Keratinocyte (primary cell): ENCODE measurements around the gene MLPH. TPM values are rescaled to one million over a fixed set of nuclear protein-coding genes. Genes with fewer than 3 reads are reported as not detected.

Source experiments
- DNase-seq: peaks from one replicate; pipeline ENCODE4 v3.0.0-alpha.2; 2011; ENCODE audit warnings: low read depth, missing footprints, low spot score
- FAIRE-seq: peaks from 2 replicates; lab custom pipeline; 2011; peaks lifted over from hg19 to GRCh38; lab: Jason Lieb, UNC
- H2AFZ ChIP-seq: 2 replicates; pipeline ENCODE4 v1.6.0; 2012; ENCODE audit warnings: low read length, control low read depth, inconsistent platforms; ENCODE audit not compliant: control insufficient read depth
- H3K27ac ChIP-seq: 2 replicates; pipeline ENCODE4 v1.5.1; 2011; ENCODE audit warnings: low read length; ENCODE audit not compliant: control insufficient read depth, insufficient read depth
- H3K27me3 ChIP-seq: 3 replicates; pipeline ENCODE4 v1.6.0; 2011; ENCODE audit warnings: low read length; ENCODE audit not compliant: control insufficient read depth, insufficient read depth; ENCODE audit errors: extremely low read depth
- H3K36me3 ChIP-seq, 2 experiments: 2 replicates in 1 of 2; 3 replicates in 1 of 2; pipeline ENCODE4 v1.5.1; 2011; ENCODE audit warnings: low read length in 2 of 2, mild to moderate bottlenecking in 1 of 2; ENCODE audit not compliant: control insufficient read depth in 2 of 2, insufficient read depth in 2 of 2; ENCODE audit errors: extremely low read depth in 1 of 2
- H3K4me1 ChIP-seq: 3 replicates; pipeline ENCODE4 v1.5.1; 2011; ENCODE audit warnings: low read length; ENCODE audit not compliant: control insufficient read depth, insufficient read depth; ENCODE audit errors: extremely low read depth
- H3K4me2 ChIP-seq: 3 replicates; pipeline ENCODE4 v1.6.0; 2011; ENCODE audit warnings: low read depth, low read length; ENCODE audit not compliant: control insufficient read depth, insufficient read depth; ENCODE audit errors: extremely low read depth
- H3K4me3 ChIP-seq, 3 experiments: fragments of 200-600 bp in 1 of 3; sonication (generic) in 1 of 3; 2 replicates in 2 of 3; 3 replicates in 1 of 3; pipeline ENCODE4 v1.5.1; 2011 to 2016; ENCODE audit warnings: low read length in 3 of 3, mild to moderate bottlenecking in 3 of 3, control low read depth in 2 of 3, inconsistent platforms in 1 of 3, low read depth in 1 of 3, mixed read lengths in 1 of 3, mixed run types in 1 of 3, moderate library complexity in 1 of 3; ENCODE audit not compliant: control insufficient read depth in 2 of 3, insufficient read depth in 2 of 3; ENCODE audit errors: extremely low read depth in 1 of 3
- H3K79me2 ChIP-seq: 2 replicates; pipeline ENCODE4 v1.6.0; 2012; ENCODE audit warnings: low read length; ENCODE audit not compliant: control insufficient read depth, insufficient read depth
- H3K9ac ChIP-seq: 3 replicates; pipeline ENCODE4 v1.6.0; 2011; ENCODE audit warnings: low read length; ENCODE audit not compliant: control insufficient read depth, insufficient read depth; ENCODE audit errors: extremely low read depth
- H3K9me1 ChIP-seq: 3 replicates; pipeline ENCODE4 v1.6.0; 2011; ENCODE audit warnings: low read length; ENCODE audit not compliant: control insufficient read depth, insufficient read depth; ENCODE audit errors: extremely low read depth
- H3K9me3 ChIP-seq: 2 replicates; pipeline ENCODE4 v1.5.1; 2012; ENCODE audit warnings: low read depth, low read length; ENCODE audit not compliant: control insufficient read depth
- H4K20me1 ChIP-seq: 3 replicates; pipeline ENCODE4 v1.6.0; 2011; ENCODE audit warnings: low read length; ENCODE audit not compliant: control insufficient read depth, insufficient read depth; ENCODE audit errors: extremely low read depth
- EZH2 ChIP-seq: IDR thresholded peaks from one replicate; pipeline ENCODE4 v1.6.1; 2012; ENCODE audit warnings: inconsistent platforms, mild to moderate bottlenecking, low read length, moderate library complexity
- dilution Hi-C: fragments of 300-500 bp; cut with MboI; formaldehyde crosslinking; loops from one replicate; pipeline ENCODE4 v1.7.0; 2020; ENCODE audit warnings: low sequenced_read_pairs; ENCODE audit not compliant: extremely low pct_ligation_motif_present
- polyA plus RNA-seq, 5 experiments: library from polyadenylated mRNA; depleted of rRNA in 3 of 5; stranded (reverse) in 3 of 5; stranded (forward) in 1 of 5; unstranded in 1 of 5; fragments of >200 nt; gene quantifications; 1 replicate in 1 of 5; 2 replicates in 3 of 5; 3 replicates in 1 of 5; pipeline versions ENCODE4 v1.2.1 to v1.2.3, GENCODE V29; 2011 to 2012; ENCODE audit warnings: missing spikeins in 2 of 5, low read depth in 1 of 5, low replicate concordance in 1 of 5
- TF ChIP-seq, protein P1 (sequence below), 3 experiments: IDR thresholded peaks in 1 of 3; conservative IDR thresholded peaks in 1 of 3; optimal IDR thresholded peaks in 1 of 3; 2 replicates in 2 of 3; 3 replicates in 1 of 3; pipeline versions ENCODE3 to v1.5.1; 2011; ENCODE audit warnings: low read length in 3 of 3, mild to moderate bottlenecking in 3 of 3, moderate library complexity in 2 of 3, control low read depth in 1 of 3, inconsistent platforms in 1 of 3; ENCODE audit not compliant: insufficient read depth in 2 of 3; ENCODE audit errors: extremely low read depth in 1 of 3

Gene MLPH
- polyA plus RNA-seq, 1 donor (not counting 4 experiments of a cell fraction or from before 2014, with no cell fraction given): 0.67 TPM

DNA sequence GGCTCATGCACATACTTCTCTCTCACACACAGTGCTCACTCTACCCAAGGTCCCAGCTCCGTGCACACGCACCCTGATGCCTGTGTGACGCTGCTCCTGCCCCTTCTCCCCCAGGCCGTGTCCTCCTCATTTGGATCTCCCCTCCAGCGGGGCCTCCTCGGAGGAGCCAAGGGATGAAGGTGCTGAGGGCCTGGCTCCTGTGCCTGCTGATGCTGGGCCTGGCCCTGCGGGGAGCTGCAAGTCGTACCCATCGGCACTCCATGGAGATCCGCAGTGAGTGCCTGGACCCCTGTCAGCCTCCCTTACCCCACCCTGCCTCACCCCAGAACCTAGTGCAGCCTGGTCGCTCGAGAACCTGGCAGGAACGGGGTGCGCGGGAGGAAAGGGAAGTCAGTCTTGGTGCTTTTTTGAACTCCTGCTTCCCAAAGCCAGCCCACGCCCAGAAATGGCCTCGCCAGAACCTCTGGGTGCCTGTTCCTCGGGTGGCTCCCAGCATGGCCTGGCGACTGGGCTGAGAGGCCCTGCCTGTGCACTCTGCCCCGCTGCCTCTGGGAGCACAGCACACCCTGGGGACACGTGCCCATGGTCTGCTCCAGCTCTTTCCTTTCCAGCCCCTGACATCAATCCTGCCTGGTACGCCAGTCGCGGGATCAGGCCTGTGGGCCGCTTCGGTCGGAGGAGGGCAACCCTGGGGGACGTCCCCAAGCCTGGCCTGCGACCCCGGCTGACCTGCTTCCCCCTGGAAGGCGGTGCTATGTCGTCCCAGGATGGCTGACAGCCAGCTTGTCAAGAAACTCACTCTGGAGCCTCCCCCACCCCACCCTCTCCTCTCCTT lies 79.6 kb downstream of the MLPH start, which contains the start of gene PRLH:
TSS of gene PRLH (plus strand) at position 174 of the 835 bp plus-strand sequence. CDS start at position 174, 0 bp downstream.
- Histone ChIP-seq H4K20me1 (no peaks in the 10 kb centered on the region), H3K4me2 (no peak within 1 kb of the TSS), H3K4me1 (no peaks in the 10 kb centered on the region), H3K9me1 (no peaks in the 10 kb centered on the region), H2AFZ (no peak within 1 kb of the TSS), H3K27ac (no peak within 1 kb of the TSS), H3K4me3 (no peak within 1 kb of the TSS), H3K79me2 (no peaks in the 10 kb centered on the region), H3K9ac (no peak within 1 kb of the TSS), H3K27me3 (no peaks in the 10 kb centered on the region), H3K9me3 (peaks cover 3% of the 10 kb centered on the region), H3K36me3 (no peaks in the 10 kb centered on the region)
- dilution Hi-C loops: no loop called here
- no peak for TF ChIP-seq EZH2
- TF ChIP-seq, protein P1, sequence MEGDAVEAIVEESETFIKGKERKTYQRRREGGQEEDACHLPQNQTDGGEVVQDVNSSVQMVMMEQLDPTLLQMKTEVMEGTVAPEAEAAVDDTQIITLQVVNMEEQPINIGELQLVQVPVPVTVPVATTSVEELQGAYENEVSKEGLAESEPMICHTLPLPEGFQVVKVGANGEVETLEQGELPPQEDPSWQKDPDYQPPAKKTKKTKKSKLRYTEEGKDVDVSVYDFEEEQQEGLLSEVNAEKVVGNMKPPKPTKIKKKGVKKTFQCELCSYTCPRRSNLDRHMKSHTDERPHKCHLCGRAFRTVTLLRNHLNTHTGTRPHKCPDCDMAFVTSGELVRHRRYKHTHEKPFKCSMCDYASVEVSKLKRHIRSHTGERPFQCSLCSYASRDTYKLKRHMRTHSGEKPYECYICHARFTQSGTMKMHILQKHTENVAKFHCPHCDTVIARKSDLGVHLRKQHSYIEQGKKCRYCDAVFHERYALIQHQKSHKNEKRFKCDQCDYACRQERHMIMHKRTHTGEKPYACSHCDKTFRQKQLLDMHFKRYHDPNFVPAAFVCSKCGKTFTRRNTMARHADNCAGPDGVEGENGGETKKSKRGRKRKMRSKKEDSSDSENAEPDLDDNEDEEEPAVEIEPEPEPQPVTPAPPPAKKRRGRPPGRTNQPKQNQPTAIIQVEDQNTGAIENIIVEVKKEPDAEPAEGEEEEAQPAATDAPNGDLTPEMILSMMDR (optimal IDR thresholded peaks at IDR 0.05 in 1 of 3, IDR thresholded peaks at IDR 0.05 in 1 of 3, conservative IDR thresholded peaks at IDR 0.05 in 1 of 3; ENCODE audit: extremely low read depth in 1 of 3, insufficient read depth in 2 of 3, low read length in 3 of 3): no peak
- FAIRE-seq (no peak), DNase-seq (no peak)

GRCh38 chr2:237567276-237568029 lies 80.4 kb downstream of the MLPH start:
- dilution Hi-C loops: no loop called here
- H3K27ac ChIP-seq: no peak overlapping the region
- H3K36me3 ChIP-seq: no peaks in the 10 kb centered on the region
- H3K4me1 ChIP-seq: peaks cover 4% of the 10 kb centered on the region
- no peaks in the 10 kb centered on the region for H3K27me3 ChIP-seq
- H2AFZ ChIP-seq: no peak overlapping the region
- H3K79me2 ChIP-seq: no peaks in the 10 kb centered on the region
- FAIRE-seq (no peak), DNase-seq (no peak)
- no peak overlapping the region for H3K9ac ChIP-seq
- H3K4me2 ChIP-seq: no peak overlapping the region
- peaks cover 3% of the 10 kb centered on the region for H3K9me3 ChIP-seq
- no peaks in the 10 kb centered on the region for H4K20me1 ChIP-seq
- H3K4me3 ChIP-seq: no peak overlapping the region
- TF ChIP-seq, protein P1 (optimal IDR thresholded peaks at IDR 0.05 in 1 of 3, IDR thresholded peaks at IDR 0.05 in 1 of 3, conservative IDR thresholded peaks at IDR 0.05 in 1 of 3; ENCODE audit: extremely low read depth in 1 of 3, insufficient read depth in 2 of 3, low read length in 3 of 3): no peak
- TF ChIP-seq EZH2: no peak
- no peaks in the 10 kb centered on the region for H3K9me1 ChIP-seq
